Measurements from ENCODE around the gene SYNCRIP. TPM values are rescaled to one million over a fixed set of nuclear protein-coding genes. Genes with fewer than 3 reads are reported as not detected.

Gene SYNCRIP
- total RNA-seq, 6 experiments from 2014 or later: 122 to 139 (median 133) TPM

DNA sequence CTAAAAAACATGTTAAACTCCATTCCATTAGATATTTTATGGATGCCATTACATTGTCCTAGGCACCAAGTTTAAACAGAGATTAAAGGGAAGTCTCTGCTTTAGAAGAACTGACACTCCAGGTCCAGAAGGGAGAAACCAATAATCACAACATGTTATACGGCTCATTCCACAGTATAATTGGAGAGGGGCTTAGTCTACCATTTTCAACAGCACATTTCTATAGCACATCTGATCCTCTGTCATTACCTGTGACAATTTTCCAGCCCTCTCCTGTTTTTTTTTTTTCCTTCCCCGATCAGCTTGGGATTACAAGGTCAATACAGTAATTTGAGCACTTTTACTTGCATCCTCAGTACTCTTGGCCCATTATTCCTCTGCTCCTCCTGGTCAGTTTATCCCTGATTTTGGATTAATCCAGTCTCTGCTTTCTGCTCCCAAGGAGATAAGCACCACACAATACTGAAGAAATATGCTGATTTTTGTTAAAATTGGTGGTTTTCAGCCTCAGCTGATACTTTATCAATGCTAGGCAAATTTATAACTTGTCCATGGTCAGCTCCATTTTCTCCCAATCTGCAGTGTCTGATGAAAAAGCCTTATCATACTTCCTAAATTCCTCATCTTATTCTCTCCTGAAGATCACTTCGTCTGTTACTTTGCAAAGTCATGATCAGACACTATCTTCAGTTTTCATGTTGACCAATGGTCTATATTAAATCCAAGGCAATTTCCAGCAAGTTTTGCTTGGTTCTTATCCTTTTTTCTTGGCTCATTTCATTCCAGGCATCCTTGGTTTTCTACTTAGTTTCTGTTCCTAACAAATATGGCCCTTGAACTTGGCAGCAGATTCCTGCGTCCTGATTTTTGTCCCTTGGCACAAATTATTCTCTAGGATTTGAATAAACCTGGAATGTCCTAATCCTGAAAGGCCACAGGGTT, 30.8 kb upstream of the SYNCRIP start:
- H3K4me3 Mint-ChIP-seq: no peak overlapping the region

DNA sequence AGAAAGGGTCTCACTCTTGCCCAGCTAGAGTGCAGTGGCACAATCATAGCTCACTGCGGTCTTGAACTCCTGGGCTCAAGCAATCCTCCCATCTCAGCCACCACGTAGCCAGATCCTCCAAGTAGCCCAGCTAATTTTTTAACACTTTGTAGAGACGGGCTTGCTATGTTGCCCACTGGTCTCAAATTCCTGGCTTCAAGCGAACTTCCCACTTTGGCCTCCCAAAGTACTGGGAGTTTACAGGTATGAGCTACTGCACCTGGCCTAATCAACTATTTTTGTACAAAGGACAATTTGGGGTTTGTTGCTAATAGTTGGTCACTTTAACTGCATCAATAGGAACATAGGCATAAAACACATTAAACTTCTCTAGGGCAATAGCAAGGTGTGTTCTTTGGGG, 29.9 kb upstream of the SYNCRIP start:
- Mint-ChIP-seq H3K27ac (peak overlapping the region; percentile 100), H3K4me3 (no peak overlapping the region), H3K9me3 (no peaks in the 10 kb centered on the region; the same call in 1 of the 2 replicates), H3K36me3 (ENCODE audit: low read depth) (peaks cover 55% of the 10 kb centered on the region), H3K27me3 (ENCODE audit: insufficient read depth) (peaks cover 15% of the 10 kb centered on the region), H3K4me1 (ENCODE audit: low read depth) (peaks cover 68% of the 10 kb centered on the region)
- TF ChIP-seq, protein P1, sequence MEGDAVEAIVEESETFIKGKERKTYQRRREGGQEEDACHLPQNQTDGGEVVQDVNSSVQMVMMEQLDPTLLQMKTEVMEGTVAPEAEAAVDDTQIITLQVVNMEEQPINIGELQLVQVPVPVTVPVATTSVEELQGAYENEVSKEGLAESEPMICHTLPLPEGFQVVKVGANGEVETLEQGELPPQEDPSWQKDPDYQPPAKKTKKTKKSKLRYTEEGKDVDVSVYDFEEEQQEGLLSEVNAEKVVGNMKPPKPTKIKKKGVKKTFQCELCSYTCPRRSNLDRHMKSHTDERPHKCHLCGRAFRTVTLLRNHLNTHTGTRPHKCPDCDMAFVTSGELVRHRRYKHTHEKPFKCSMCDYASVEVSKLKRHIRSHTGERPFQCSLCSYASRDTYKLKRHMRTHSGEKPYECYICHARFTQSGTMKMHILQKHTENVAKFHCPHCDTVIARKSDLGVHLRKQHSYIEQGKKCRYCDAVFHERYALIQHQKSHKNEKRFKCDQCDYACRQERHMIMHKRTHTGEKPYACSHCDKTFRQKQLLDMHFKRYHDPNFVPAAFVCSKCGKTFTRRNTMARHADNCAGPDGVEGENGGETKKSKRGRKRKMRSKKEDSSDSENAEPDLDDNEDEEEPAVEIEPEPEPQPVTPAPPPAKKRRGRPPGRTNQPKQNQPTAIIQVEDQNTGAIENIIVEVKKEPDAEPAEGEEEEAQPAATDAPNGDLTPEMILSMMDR (IDR thresholded peaks at IDR 0.05): no peak
- DNase-seq: no peak

More for the DNA sequence above, 30.8 kb upstream of the SYNCRIP start:
- Mint-ChIP-seq H3K4me1 (ENCODE audit: low read depth) (peaks cover 68% of the 10 kb centered on the region), H3K36me3 (ENCODE audit: low read depth) (peaks cover 63% of the 10 kb centered on the region), H3K27ac (peak overlapping the region; percentile 100), H3K9me3 (peaks cover 8% of the 10 kb centered on the region), H3K27me3 (ENCODE audit: insufficient read depth) (peaks cover 24% of the 10 kb centered on the region)
- DNase-seq: no peak
- TF ChIP-seq, protein P1 (IDR thresholded peaks at IDR 0.05): no peak

DNA sequence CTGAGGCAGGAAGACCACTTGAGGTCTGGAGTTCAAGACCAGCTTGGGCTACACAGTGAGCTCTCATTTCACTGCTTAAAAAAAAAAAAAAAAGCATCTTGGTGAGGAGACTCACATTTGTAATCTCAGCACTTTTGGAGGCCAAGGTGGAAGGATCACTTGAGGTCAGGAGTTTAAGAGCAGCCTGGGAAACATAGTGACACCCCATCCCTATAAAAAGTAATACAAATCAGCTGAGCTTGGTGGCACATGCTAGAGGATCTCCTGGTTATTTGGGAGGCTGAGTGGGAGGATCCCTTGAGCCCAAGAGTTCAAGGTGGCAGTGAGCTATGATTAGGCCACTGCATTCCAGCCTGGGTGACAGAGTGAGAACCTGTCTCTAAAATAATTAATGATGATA, 29.4 kb upstream of the SYNCRIP start:
- H3K27ac Mint-ChIP-seq: peak overlapping the region; percentile 100; the same call in 1 of the 2 replicates

DNA sequence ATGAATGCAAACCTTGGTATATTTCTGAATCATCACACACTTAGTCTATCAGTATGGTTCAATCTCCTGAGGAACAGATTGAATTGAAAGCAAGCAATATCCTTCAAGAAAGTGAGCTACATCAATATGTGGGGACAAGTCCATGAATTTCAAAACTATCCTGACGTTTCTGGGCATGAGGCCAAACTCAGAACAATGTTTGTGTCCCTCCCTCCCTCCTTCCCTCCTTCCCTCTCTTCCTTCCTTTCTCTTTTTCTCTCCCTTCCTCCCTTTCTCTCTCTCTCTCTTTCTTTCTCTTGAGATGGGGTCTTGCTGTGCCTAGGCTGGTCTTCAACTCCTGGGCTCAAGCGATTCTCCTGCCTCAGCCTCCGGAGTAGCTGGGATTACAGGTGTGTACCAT, 27.9 kb upstream of the SYNCRIP start:
- DNase-seq: peak; percentile 29
- H3K27me3 Mint-ChIP-seq (ENCODE audit: insufficient read depth): peaks cover 3% of the 10 kb centered on the region

More for the DNA sequence above, 29.4 kb upstream of the SYNCRIP start:
- Mint-ChIP-seq H3K4me1 (ENCODE audit: low read depth) (peaks cover 68% of the 10 kb centered on the region), H3K36me3 (ENCODE audit: low read depth) (peaks cover 49% of the 10 kb centered on the region), H3K9me3 (no peaks in the 10 kb centered on the region; the same call in 1 of the 2 replicates), H3K27me3 (ENCODE audit: insufficient read depth) (peaks cover 10% of the 10 kb centered on the region), H3K4me3 (no peak overlapping the region; the same call in 1 of the 2 replicates)
- DNase-seq: no peak
- TF ChIP-seq, protein P1 (IDR thresholded peaks at IDR 0.05): no peak

DNA sequence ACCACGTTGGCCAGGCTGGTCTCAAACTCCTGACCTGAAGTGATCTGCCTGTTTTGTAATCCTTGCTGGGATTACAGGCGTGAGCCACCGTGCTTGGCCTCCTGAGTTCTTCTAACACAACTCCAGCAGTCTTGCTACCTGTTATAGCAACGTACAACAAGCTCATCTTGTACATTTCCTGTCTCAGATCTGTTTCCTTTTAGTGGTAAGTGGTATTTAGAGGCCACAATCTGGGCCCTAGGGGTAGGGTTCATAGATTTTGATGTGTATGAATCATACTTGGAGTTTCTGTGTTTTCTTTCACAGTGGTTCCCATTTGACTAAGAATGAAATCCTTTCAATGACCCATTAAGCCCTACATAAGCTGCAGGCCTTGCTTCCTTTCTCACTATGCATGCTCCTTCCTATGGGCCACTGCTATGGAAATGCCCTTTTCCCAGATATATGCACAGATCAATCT, 27.1 kb upstream of the SYNCRIP start:
- DNase-seq: peak; percentile 60
- peaks cover 3% of the 10 kb centered on the region for H3K27me3 Mint-ChIP-seq (ENCODE audit: insufficient read depth)
- H3K27ac Mint-ChIP-seq: peak overlapping the region; percentile 59
- TF ChIP-seq, protein P1 (IDR thresholded peaks at IDR 0.05): no peak
- H3K36me3 Mint-ChIP-seq (ENCODE audit: low read depth): peaks cover 26% of the 10 kb centered on the region
- H3K9me3 Mint-ChIP-seq: no peaks in the 10 kb centered on the region
- no peak overlapping the region for H3K4me3 Mint-ChIP-seq
- H3K4me1 Mint-ChIP-seq (ENCODE audit: low read depth): peaks cover 47% of the 10 kb centered on the region

More for the DNA sequence above, 27.9 kb upstream of the SYNCRIP start:
- Mint-ChIP-seq H3K27ac (peak overlapping the region; percentile 59), H3K4me3 (0 out of 2 replicates have a peak overlapping the region, but pooled peaks have one; percentile 3), H3K9me3 (no peaks in the 10 kb centered on the region), H3K4me1 (ENCODE audit: low read depth) (peaks cover 55% of the 10 kb centered on the region), H3K36me3 (ENCODE audit: low read depth) (peaks cover 34% of the 10 kb centered on the region)
- TF ChIP-seq, protein P1 (IDR thresholded peaks at IDR 0.05): no peak
